Measurements from ENCODE around the gene MEIS2. TPM values are rescaled to one million over a fixed set of nuclear protein-coding genes. Genes with fewer than 3 reads are reported as not detected.
A peak's percentile ranks its signal among the peaks of the same experiment; 100 is the strongest.

Gene MEIS2
- total RNA-seq, 1 donor from 2014 or later: 20.7 TPM

GRCh38 chr15:36925049-36925448, 175.3 kb downstream of the MEIS2 start:
- H3K4me1 ChIP-seq: no peaks in the 10 kb centered on the region
- H3K27ac ChIP-seq: no peak overlapping the region
- intact Hi-C loops (cut with DNase I): no loop called here
- no peaks in the 10 kb centered on the region for H3K27me3 ChIP-seq (ENCODE audit: low read depth)
- H3K9me3 ChIP-seq: no peaks in the 10 kb centered on the region
- no peaks in the 10 kb centered on the region for H3K36me3 ChIP-seq
- DNase-seq (no peak), ATAC-seq (no peak)
- no peak for TF ChIP-seq CTCF (IDR thresholded peaks at IDR 0.05)
- H3K4me3 ChIP-seq: no peak overlapping the region

DNA sequence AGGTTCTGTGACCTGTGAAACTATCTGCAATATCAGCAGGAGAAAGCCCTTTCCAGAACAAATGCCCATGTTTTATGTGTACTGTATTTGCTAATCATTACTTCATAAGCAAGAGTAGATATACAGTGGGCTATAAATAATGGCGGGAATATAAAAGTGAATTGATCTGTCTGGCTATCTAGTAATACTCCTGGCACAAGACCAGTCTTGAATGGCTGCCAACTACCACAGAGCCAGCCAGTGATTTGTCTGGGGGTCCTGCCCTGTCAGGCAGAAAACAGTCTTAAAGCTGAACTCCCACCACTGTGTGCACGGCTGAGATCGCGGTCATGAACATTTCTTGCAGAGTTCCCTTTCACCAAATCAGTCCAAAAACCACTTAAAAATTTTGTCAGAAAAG, 176.3 kb downstream of the MEIS2 start:
- Histone ChIP-seq H3K27ac (no peak overlapping the region), H3K4me3 (no peak overlapping the region), H3K27me3 (ENCODE audit: low read depth) (no peaks in the 10 kb centered on the region), H3K9me3 (no peaks in the 10 kb centered on the region), H3K4me1 (no peaks in the 10 kb centered on the region), H3K36me3 (no peaks in the 10 kb centered on the region)
- ATAC-seq (no peak), DNase-seq (no peak)
- TF ChIP-seq CTCF (IDR thresholded peaks at IDR 0.05): no peak
- intact Hi-C loops (cut with DNase I): no loop called here

GRCh38 chr15:36921484-36922091, 178.8 kb downstream of the MEIS2 start:
- TF ChIP-seq CTCF (IDR thresholded peaks at IDR 0.05): no peak
- H3K4me3 ChIP-seq: no peak overlapping the region
- H3K4me1 ChIP-seq: no peaks in the 10 kb centered on the region
- no peaks in the 10 kb centered on the region for H3K36me3 ChIP-seq
- intact Hi-C loops (cut with DNase I): no loop called here
- DNase-seq: no peak
- H3K9me3 ChIP-seq: no peaks in the 10 kb centered on the region
- H3K27ac ChIP-seq: no peak overlapping the region
- H3K27me3 ChIP-seq (ENCODE audit: low read depth): no peaks in the 10 kb centered on the region
- no peak for ATAC-seq

DNA sequence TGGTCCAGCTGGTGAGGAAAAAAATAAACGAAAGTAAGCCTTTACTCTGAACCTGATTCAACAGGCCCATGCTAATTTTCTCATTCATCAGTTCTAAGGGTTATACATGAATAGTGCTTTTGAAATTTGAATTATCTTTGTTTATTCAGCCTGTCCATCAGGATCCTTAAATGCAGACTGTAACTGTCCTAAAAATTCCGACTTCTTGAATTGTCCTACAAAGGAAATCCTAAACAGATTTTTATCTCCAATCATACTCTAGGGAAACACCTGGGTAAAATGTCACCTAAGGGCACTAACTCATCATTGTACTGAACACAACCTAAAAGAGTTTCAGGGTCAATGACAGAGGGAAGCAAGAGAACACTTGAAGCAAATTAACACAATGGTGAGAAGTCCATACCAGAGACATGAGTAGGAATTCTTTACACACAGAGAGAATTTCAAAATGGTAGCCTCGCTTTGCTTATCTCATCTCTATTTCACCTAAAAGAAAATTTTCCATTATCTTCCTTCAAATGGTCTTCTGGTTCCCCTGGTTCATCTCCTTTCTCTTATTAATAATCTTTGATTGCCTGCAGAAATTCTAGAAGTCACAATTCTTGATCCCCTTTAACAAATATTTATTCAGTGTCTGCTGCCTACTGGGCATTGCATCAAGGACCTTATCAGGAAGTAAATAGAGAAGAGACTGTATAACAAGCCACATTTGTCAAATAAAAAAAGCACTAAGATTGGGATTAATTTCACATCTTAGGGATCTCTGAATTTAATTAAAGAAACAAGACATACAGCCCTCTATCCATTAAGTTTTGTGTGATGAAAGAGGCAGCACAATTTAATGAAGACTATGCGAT, 182.7 kb downstream of the MEIS2 start:
- no peaks in the 10 kb centered on the region for H3K4me1 ChIP-seq
- H3K9me3 ChIP-seq: no peaks in the 10 kb centered on the region
- H3K27ac ChIP-seq: no peak overlapping the region
- intact Hi-C loops (cut with DNase I): no loop called here
- no peaks in the 10 kb centered on the region for H3K27me3 ChIP-seq (ENCODE audit: low read depth)
- no peak overlapping the region for H3K4me3 ChIP-seq
- no peaks in the 10 kb centered on the region for H3K36me3 ChIP-seq
- DNase-seq (no peak), ATAC-seq (no peak)
- no peak for TF ChIP-seq CTCF (IDR thresholded peaks at IDR 0.05)

- H3K27me3 ChIP-seq (ENCODE audit: low read depth): no peaks in the 10 kb centered on the region
- no peaks in the 10 kb centered on the region for H3K36me3 ChIP-seq
- no peak overlapping the region for H3K4me3 ChIP-seq
- TF ChIP-seq CTCF (IDR thresholded peaks at IDR 0.05): no peak
- intact Hi-C loops (cut with DNase I): no loop called here
- DNase-seq: no peak
- H3K4me1 ChIP-seq: peaks cover 8% of the 10 kb centered on the region
- no peaks in the 10 kb centered on the region for H3K9me3 ChIP-seq
- peak overlapping the region; percentile 44 for H3K27ac ChIP-seq
- peak in 1 of 2 donors; percentile 46 for ATAC-seq
Measured at GRCh38 chr15:36914960-36915808, 185.2 kb downstream of the MEIS2 start.
